Measurements from ENCODE around the gene TTLL8. TPM values are rescaled to one million over a fixed set of nuclear protein-coding genes. Genes with fewer than 3 reads are reported as not detected.

The TTLL8 gene
- total RNA-seq, 3 donors from 2014 or later (not counting 1 experiment from before 2014, with no cell fraction given), result not detected

- no peak overlapping the region for H3K27ac Mint-ChIP-seq
- no peak for DNase-seq
- H3K9me3 ChIP-seq (ENCODE audit: control insufficient read depth, insufficient read depth, low read length), result no peaks in the 10 kb centered on the region
- peaks cover 23% of the 10 kb centered on the region for H3K4me1 ChIP-seq (ENCODE audit: control insufficient read depth, insufficient read depth, low read length)
- H3K4me3 Mint-ChIP-seq, result peak overlapping the region; percentile 79
- H3K27me3 Mint-ChIP-seq (ENCODE audit: low read depth in 2 of 2), result peaks cover 16 to 18% of the 10 kb centered on the region in 2 donors
- ATAC-seq, result peak; percentile 43 to 62 (median 54)
- H3K27ac ChIP-seq (ENCODE audit: low read length), result no peak overlapping the region
- no peaks in the 10 kb centered on the region for H3K36me3 ChIP-seq (ENCODE audit: control insufficient read depth, insufficient read depth, low read length)
- intact Hi-C loops (cut with micrococcal nuclease), result no loop called here
- H3K36me3 Mint-ChIP-seq, result no peaks in the 10 kb centered on the region
- H3K9me3 Mint-ChIP-seq, result no peaks in the 10 kb centered on the region
- no peak overlapping the region for H3K4me3 ChIP-seq (ENCODE audit: low read length)
- no peak for TF ChIP-seq CTCF (IDR thresholded peaks at IDR 0.05)
- H3K4me1 Mint-ChIP-seq, result peaks cover 8 to 9% of the 10 kb centered on the region in 2 donors
- 2% methylated on average over 30 of the region's 30 CpGs for WGBS (ENCODE audit: insufficient coverage)
- no peaks in the 10 kb centered on the region for H3K27me3 ChIP-seq (ENCODE audit: control insufficient read depth, insufficient read depth, low read length)
These were observed 13.5 kb downstream of the TTLL8 start for GRCh38 chr22:50044485-50045118.

- DNase-seq (no peak), ATAC-seq (no peak)
- H3K27me3 ChIP-seq (ENCODE audit: control insufficient read depth, insufficient read depth, low read length), result no peaks in the 10 kb centered on the region
- intact Hi-C loops (cut with micrococcal nuclease), result no loop called here
- H3K4me3 ChIP-seq (ENCODE audit: low read length), result no peak overlapping the region
- no peak for TF ChIP-seq CTCF (IDR thresholded peaks at IDR 0.05)
- H3K36me3 ChIP-seq (ENCODE audit: control insufficient read depth, insufficient read depth, low read length), result no peaks in the 10 kb centered on the region
- 79% methylated on average over 17 of the region's 17 CpGs for whole genome bisulfite sequencing (ENCODE audit: insufficient coverage)
- Mint-ChIP-seq H3K36me3 (peaks cover 7% of the 10 kb centered on the region), H3K9me3 (peaks cover 0 to 3% of the 10 kb centered on the region in 2 donors), H3K4me1 (peaks cover 8 to 9% of the 10 kb centered on the region in 2 donors), H3K27ac (no peak overlapping the region), H3K4me3 (no peak overlapping the region), H3K27me3 (ENCODE audit: low read depth in 2 of 2) (peaks cover 16 to 21% of the 10 kb centered on the region in 2 donors)
- H3K4me1 ChIP-seq (ENCODE audit: control insufficient read depth, insufficient read depth, low read length), result peaks cover 23% of the 10 kb centered on the region
- peaks cover 4% of the 10 kb centered on the region for H3K9me3 ChIP-seq (ENCODE audit: control insufficient read depth, insufficient read depth, low read length)
- H3K27ac ChIP-seq (ENCODE audit: low read length), result no peak overlapping the region
These were observed 16.6 kb downstream of the TTLL8 start for GRCh38 chr22:50041361-50042065.

GRCh38 chr22:50040717-50041116 is 17.4 kb downstream of the TTLL8 start:
- Mint-ChIP-seq H3K4me1 (peaks cover 8 to 9% of the 10 kb centered on the region in 2 donors), H3K36me3 (peaks cover 7% of the 10 kb centered on the region), H3K4me3 (no peak overlapping the region), H3K27me3 (ENCODE audit: low read depth in 2 of 2) (peaks cover 16 to 21% of the 10 kb centered on the region in 2 donors), H3K9me3 (peaks cover 0 to 3% of the 10 kb centered on the region in 2 donors), H3K27ac (no peak overlapping the region)
- H3K27me3 ChIP-seq (ENCODE audit: control insufficient read depth, insufficient read depth, low read length), result peaks cover under 1% of the 10 kb centered on the region
- H3K36me3 ChIP-seq (ENCODE audit: control insufficient read depth, insufficient read depth, low read length), result no peaks in the 10 kb centered on the region
- no peak overlapping the region for H3K27ac ChIP-seq (ENCODE audit: low read length)
- ATAC-seq (no peak), DNase-seq (no peak)
- no peak overlapping the region for H3K4me3 ChIP-seq (ENCODE audit: low read length)
- intact Hi-C loops (cut with micrococcal nuclease), result no loop called here
- WGBS (ENCODE audit: insufficient coverage), result 94% methylated on average over 7 of the region's 7 CpGs
- H3K9me3 ChIP-seq (ENCODE audit: control insufficient read depth, insufficient read depth, low read length), result peaks cover 4% of the 10 kb centered on the region
- no peak for TF ChIP-seq CTCF (IDR thresholded peaks at IDR 0.05)
- peaks cover 21% of the 10 kb centered on the region for H3K4me1 ChIP-seq (ENCODE audit: control insufficient read depth, insufficient read depth, low read length)
